ENCODE measurements around the gene SUGP2.
"Not testable (repeated sequence)": the region's sequence is repeated elsewhere in the genome, so short reads cannot be mapped to it uniquely, and the experiment has no call there.

SUGP2 gene

GRCh38 chr19:19028526-19028925 is 4.8 kb downstream of the SUGP2 start:
- DNase-seq, result no peak

- DNase-seq, result no peak
These were observed 6.1 kb downstream of the SUGP2 start for GRCh38 chr19:19027228-19027627.

DNA sequence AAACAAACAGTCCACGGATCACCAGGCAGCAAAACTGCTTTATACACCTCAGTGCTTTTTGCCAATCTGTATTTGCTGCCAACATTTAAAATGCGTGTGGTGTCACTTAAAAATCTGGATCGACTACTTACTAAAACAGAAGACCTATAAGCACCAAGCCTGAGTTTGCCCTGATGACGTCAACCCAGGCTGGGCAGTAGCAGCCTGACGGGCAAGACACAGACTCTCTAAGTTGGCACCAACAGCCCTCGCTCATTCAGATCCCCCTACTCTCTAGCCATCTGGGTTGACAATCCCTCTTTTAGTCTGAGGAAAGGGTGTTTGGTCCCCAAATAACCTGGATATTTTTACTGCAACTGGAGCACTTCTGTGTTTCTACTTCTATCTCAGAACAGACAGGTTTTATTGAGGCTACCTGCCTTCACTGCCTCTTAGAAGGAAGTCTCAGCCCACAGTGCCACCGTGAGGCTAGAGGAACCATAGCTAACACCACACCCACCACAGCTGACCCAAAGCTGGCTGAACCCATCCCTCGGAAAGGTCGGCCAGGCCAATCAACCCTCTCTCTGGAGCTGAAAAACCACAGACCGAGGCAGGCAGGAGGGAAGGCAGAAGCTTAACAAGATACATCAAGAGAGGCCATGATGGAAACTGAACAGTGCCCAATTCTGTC is 6.9 kb downstream of the SUGP2 start:
- no peak for DNase-seq

GRCh38 chr19:19025861-19026260 is 7.5 kb downstream of the SUGP2 start:
- DNase-seq, result no peak

DNA sequence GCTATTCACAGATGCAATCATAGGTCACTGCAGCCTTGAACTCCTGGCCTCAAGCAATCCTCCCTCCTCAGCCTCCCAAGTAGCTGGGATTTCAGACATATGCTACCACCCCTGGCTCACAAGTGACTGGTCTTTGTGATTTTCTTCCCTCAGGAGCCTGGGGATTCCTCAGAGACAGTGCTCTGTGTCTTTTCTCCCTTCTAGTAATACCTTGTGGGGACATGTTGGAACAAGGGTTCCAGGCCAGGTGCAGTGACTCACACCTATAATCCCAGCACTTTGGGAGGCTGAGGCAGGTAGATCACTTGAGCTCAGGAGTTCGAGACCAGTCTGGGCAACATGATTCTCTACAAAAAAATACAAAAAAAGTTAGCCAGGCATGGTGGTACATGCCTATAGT is 9.9 kb downstream of the SUGP2 start:
- DNase-seq, result not testable (repeated sequence)

- DNase-seq, result no peak
These were observed 10.8 kb downstream of the SUGP2 start for GRCh38 chr19:19022380-19022961.

GRCh38 chr19:19021115-19021514 is 12.2 kb downstream of the SUGP2 start:
- no peak for DNase-seq

- no peak for DNase-seq
These were observed 22.8 kb downstream of the SUGP2 start for GRCh38 chr19:19010551-19010950.

GRCh38 chr19:19009951-19010350 is 23.4 kb downstream of the SUGP2 start:
- no peak for DNase-seq

DNA sequence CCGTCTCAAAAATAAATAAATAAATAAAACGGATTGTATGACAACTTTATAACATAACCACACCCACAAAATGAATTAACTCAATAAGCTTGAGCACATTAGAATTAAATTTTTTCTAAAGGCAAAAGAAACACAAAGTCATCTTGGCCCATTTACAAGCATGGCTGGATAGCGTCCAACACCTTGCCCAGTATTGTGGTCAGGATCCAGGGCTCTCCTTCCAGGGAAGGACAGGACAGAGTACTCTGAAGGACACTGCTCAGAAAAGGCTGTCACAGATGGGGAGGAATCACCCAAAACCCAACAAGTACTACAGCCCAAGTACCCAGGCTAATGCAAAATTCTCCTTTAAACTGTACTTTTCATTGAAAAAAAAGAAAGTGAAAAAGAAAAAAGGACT is 27.1 kb downstream of the SUGP2 start:
- DNase-seq, result no peak

GRCh38 chr19:19004144-19004543 is 29.2 kb downstream of the SUGP2 start:
- no peak for DNase-seq

- DNase-seq, result no peak
These were observed 33.3 kb downstream of the SUGP2 start for GRCh38 chr19:18999896-19000620.

DNA sequence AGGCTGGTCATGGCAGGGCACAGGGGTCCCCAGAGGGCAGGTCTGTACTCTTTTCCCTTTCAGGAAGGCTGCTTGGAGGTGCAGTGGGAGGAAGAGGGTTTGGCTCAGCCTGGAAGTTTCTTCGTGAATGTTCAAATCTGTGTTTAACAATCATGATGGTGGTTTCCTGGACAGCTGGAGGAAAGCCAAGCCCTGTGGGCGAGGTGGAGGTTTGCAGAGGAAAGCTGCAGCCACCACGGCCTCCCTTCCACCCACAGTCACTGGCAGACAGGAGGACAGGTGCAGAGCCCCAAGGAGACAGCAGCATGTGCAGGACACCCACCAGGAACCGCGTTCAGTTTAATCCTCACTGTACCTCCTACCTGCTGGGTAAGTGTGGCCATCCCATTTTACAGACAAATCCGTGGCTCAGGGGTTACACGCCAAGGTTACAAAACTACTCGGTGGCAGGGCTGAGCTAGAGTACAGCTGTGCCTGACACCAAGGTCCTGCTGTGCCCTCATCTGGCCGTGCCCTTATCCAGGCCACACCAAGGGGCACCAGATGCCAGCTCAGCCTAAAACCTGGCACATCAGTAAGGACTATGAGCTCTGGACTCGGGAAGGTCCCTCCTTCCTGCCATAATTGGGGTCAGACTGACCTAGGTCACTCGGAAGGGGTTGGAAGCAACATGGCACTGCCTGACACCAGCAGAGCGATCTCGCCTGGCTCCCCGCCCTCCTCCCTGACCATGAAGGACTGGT is 34.1 kb downstream of the SUGP2 start:
- no peak for DNase-seq

DNA sequence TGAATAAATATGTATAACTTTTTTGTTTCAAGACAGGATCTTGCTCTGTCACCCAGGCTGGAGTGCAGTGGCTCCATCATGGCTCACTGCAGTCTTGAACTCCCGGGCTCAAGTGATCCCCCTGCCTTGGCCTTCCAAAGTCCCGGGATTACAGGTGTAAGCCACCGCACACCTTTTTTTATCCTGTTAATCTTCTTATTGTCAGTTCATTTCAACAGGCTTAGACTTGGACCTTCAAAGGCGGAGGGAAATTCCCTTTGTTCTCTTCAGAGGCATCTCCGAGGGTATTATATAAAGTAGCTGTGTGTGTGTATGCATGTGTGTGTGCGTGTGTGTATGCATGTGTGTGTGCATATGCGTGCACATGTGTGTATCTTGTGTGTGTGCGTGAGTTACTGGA is 35.0 kb downstream of the SUGP2 start:
- DNase-seq, result no peak

DNA sequence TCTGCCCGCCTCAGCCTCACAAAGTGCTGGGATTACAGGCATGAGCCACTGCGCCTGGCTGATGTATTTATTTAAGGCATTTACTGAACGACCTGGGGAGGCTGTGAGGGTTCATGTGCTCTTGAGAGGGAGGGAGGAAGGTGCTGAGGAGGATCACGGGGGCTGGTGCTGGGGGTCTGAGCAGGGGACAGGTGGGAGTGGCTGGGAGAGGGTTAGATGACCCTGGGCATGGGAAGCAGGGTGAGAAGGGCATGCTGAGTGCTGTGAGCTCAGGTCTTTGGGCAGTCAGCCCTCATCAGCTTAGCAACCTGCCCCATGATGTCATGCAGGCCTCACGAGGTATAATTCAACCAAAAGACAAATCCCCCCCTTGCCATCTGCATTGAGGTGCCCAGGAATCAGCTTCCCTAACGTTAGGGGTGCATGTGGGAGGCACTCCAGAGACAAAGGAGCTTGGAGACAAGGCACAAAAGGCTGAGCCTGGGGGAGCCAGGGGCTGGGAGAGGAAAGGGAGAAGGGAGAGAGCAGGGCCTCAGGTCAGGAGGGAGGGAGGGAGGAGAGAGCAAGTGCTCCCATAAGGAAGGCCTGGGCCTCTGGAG is 36.4 kb downstream of the SUGP2 start:
- no peak for DNase-seq

GRCh38 chr19:18996351-18996750 is 37.0 kb downstream of the SUGP2 start:
- DNase-seq, result no peak

DNA sequence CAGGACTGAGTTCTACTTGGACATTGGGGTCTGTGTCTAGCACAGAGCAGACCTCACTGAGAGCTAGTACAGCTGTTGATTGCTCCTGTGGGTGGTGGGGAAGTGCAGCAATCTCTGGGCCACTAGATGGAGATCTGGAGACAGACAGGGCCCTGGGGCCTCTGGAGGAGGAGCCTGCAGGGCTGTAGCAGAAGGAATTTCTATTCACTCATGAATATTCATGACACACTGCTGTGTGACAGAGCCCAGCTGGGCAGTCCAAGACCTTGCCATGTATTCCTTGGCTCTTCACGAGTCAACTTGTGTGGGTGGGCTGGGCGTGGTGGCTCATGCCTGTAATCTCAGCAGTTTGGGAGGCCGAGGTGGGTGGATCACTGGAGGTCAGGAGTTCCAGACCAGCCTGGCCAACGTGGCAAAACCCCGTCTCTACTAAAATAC is 37.5 kb downstream of the SUGP2 start:
- no peak for DNase-seq

DNA sequence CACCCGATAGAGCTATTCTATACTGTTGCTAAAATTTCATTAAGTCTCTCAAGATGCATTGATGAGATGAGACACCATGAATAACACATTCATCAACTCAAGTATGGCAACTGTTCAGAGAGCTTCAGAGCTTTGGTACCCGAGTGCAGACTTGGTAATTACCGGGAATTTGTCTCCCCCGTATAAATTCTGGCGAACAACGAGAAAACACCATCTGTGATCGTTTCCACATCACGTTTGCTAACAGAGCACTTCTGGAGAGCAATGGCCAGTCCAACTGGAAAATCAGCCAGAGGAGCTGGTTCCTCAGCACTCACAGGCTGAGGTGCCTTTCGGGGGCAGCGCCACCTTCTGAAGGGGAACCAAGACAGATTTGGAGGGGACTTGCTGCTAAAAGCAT is 40.2 kb downstream of the SUGP2 start:
- no peak for DNase-seq

GRCh38 chr19:18992696-18993095 is 40.6 kb downstream of the SUGP2 start:
- no peak for DNase-seq

GRCh38 chr19:18991468-18991867 is 41.8 kb downstream of the SUGP2 start:
- no peak for DNase-seq

DNA sequence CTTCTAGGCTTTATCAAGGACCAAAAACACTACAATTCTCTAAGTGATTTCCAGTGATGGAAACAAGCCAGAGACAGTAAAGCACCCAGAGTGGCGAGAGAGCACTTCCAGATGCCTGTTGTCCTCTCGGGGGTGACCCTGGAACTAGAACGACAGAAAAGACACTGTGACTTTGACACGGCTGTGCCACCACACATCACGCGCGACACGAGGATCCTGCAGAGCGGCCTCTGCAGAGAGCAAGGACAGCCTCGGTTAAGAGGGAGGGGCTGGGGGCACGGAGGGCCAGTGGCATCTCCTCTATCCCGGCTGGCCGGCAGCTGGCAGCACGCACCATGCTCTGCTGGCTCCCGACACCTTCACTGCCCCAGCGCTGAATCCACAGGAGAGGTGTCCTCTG is 42.3 kb downstream of the SUGP2 start:
- no peak for DNase-seq

- DNase-seq, result no peak
These were observed 43.1 kb downstream of the SUGP2 start for GRCh38 chr19:18990128-18990708.

DNA sequence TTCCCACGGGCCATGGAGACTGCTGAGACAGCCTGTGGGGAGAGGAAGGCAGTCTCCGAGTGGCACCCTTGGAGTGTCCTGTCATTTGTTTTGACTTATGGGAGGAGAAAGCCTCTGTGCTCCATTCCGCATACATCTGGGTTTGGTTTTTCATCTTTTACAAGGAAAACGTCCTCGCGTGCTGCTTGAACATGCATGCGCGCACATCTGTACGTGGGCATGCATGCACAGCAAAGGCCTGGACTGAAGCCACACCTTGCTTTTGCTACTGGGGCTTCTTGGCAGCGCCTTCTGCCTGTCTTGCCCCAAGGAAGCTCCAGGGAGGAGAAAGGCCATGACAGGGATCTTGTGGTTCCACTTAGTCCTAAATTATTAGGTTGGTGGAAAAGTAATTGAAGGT is 44.0 kb downstream of the SUGP2 start:
- no peak for DNase-seq

Data from NCI-H2029 (cell line).